ENCODE measurements around the gene EFCAB13. TPM values are rescaled to one million over a fixed set of nuclear protein-coding genes. Genes with fewer than 3 reads are reported as not detected.

The EFCAB13 gene
- total RNA-seq, 3 donors from 2014 or later, result 2.7 to 15.3 (median 4.7) TPM

DNA sequence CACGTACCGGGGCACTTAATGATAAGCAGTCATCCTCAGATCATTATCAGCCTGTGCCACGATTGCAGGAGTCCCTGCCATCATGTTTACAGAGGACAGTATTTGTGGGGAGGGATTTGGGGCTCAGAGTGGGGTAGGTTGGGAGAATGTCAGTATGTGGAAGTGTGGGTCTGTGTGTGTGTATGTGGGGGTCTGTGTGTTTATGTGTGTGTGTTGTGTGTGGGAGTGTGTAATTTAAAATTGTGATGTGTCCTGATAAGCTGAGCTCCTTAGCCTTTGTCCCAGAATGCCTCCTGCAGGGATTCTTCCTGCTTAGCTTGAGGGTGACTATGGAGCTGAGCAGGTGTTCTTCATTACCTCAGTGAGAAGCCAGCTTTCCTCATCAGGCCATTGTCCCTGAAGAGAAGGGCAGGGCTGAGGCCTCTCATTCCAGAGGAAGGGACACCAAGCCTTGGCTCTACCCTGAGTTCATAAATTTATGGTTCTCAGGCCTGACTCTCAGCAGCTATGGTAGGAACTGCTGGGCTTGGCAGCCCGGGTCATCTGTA lies 13.5 kb upstream of the EFCAB13 start:
- Histone ChIP-seq H3K4me1 (ENCODE audit: low read depth) (no peaks in the 10 kb centered on the region), H3K9me3 (no peaks in the 10 kb centered on the region), H3K4me3 (no peak overlapping the region), H3K36me3 (ENCODE audit: low read depth) (no peaks in the 10 kb centered on the region)
- peak; percentile 26 for ATAC-seq
- intact Hi-C loops (cut with DNase I, micrococcal nuclease), result loop anchor here in 1 of 2 donors (5.0 kb wide), 1 partner anchor 83 kb away; no protein-coding TSS in a partner anchor
- TF ChIP-seq, protein P1, sequence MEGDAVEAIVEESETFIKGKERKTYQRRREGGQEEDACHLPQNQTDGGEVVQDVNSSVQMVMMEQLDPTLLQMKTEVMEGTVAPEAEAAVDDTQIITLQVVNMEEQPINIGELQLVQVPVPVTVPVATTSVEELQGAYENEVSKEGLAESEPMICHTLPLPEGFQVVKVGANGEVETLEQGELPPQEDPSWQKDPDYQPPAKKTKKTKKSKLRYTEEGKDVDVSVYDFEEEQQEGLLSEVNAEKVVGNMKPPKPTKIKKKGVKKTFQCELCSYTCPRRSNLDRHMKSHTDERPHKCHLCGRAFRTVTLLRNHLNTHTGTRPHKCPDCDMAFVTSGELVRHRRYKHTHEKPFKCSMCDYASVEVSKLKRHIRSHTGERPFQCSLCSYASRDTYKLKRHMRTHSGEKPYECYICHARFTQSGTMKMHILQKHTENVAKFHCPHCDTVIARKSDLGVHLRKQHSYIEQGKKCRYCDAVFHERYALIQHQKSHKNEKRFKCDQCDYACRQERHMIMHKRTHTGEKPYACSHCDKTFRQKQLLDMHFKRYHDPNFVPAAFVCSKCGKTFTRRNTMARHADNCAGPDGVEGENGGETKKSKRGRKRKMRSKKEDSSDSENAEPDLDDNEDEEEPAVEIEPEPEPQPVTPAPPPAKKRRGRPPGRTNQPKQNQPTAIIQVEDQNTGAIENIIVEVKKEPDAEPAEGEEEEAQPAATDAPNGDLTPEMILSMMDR (IDR thresholded peaks at IDR 0.05), result no peak
- DNase-seq, result no peak

DNA sequence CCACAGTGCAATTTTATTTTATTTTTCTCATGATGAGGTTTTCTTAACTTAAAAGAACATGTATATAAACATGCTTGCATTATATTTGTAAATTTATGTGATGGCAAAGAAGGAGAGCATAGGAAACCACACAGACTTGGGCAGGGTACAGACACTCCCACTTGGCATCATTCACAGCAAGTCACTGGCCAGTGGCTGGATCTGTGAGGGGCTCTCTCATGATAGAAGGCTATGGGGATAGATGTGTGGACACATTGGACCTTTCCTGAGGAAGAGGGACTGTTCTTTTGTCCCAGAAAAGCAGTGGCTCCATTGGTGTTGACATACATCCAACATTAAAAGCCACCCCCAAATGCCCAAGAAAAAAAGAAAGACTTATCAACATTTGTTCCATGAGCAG lies 12.3 kb upstream of the EFCAB13 start:
- H3K4me3 ChIP-seq, result no peak overlapping the region
- intact Hi-C loops (cut with DNase I, micrococcal nuclease), result loop anchor here in 1 of 2 donors (5.0 kb wide), 1 partner anchor 84 kb away; no protein-coding TSS in a partner anchor
- DNase-seq (no peak), ATAC-seq (no peak)
- H3K9me3 ChIP-seq, result no peaks in the 10 kb centered on the region
- H3K36me3 ChIP-seq (ENCODE audit: low read depth), result no peaks in the 10 kb centered on the region
- H3K4me1 ChIP-seq (ENCODE audit: low read depth), result peaks cover 8% of the 10 kb centered on the region
- TF ChIP-seq, protein P1 (IDR thresholded peaks at IDR 0.05), result no peak

DNA sequence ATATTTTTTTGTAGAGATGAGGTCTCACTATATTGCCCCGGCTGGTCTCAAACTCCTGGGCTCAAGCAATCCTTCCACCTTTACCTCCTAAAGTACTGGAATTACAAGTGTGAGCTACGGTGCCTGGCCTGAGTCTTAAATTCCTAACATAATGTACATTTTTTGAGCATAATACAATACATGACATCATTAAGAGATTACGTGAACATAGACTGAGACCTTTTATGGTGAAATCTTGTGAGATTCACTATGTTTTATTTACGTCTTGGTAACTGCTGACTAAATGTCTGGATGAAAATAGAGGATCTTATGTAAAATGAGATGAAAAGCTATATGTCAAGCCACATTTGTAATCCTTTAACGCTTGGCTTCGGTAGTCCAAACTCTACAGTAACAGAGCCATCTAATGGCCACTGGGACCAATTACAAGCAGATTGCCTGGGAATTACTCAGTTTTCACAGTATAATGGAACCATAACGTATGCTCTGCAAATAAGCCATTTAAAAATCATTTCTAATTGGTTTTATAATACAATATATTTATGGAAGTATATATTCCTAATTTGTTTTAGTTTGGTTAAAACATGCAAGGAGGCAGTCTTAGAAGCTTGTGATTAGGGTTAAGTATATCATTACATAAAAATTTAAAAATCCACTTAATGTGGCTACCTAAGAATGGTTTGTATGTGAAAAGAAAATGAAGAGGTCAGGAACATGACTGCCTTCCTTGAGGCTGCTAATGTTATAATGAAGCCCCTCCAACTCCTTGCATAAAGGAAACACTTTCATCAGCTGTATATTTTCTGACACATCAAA lies 8.1 kb upstream of the EFCAB13 start:
- Histone ChIP-seq H3K4me1 (ENCODE audit: low read depth) (peaks cover 12% of the 10 kb centered on the region), H3K36me3 (ENCODE audit: low read depth) (no peaks in the 10 kb centered on the region), H3K4me3 (no peak overlapping the region), H3K9me3 (no peaks in the 10 kb centered on the region)
- intact Hi-C loops (cut with DNase I, micrococcal nuclease), result loop anchor here in 1 of 2 donors (2.0 kb wide), 1 partner anchor 85 kb away; no protein-coding TSS in a partner anchor
- peak; percentile 89 for ATAC-seq
- TF ChIP-seq, protein P1 (IDR thresholded peaks at IDR 0.05), result peak; percentile 60
- DNase-seq, result peak in 1 of 3 donors; percentile 67

DNA sequence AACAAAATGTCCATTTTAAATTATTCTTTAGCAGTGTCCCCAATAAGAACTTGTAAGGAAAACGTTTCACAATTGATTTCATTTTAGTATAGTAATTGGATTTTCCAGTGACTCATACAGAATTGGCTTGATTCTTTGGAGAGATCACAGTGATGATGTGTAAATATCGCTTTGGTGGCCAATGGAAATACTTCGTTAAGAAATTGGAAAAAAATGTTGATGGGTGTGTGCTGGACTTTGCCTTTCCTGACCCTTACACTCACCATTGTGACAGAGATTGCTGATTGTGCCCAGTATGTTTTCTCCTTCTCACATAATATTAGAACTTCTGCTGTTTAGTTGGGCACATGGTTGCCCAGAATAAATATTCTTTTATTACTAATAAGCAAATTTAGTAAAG lies 7.4 kb upstream of the EFCAB13 start:
- intact Hi-C loops (cut with DNase I, micrococcal nuclease), result no loop called here
- TF ChIP-seq, protein P1 (IDR thresholded peaks at IDR 0.05), result no peak
- DNase-seq, result peak in 1 of 3 donors; percentile 63
- no peaks in the 10 kb centered on the region for H3K36me3 ChIP-seq (ENCODE audit: low read depth)
- peaks cover 12% of the 10 kb centered on the region for H3K4me1 ChIP-seq (ENCODE audit: low read depth)
- ATAC-seq, result peak; percentile 94
- no peak overlapping the region for H3K4me3 ChIP-seq
- H3K9me3 ChIP-seq, result no peaks in the 10 kb centered on the region

DNA sequence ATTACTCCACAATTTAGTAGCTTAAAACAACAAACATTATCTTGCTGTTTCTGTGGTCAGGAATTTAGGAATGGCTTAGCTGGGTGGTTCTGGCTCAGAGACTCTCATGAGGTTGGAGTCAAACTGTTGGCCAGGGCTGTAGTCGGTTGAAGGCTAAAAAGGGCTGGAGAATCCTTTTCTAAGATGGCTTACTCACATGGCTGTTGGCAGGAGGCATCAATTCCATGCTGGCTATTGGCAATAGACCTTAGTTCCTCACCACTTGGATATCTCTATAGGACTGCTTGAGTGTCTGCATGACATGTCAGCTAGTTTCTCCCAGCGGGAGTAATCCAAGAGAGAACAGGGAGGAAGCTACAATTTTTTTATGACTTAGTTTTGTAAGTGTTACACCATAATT lies 6.6 kb upstream of the EFCAB13 start:
- TF ChIP-seq, protein P1 (IDR thresholded peaks at IDR 0.05), result no peak
- Histone ChIP-seq H3K36me3 (ENCODE audit: low read depth) (no peaks in the 10 kb centered on the region), H3K4me1 (ENCODE audit: low read depth) (peaks cover 12% of the 10 kb centered on the region), H3K4me3 (no peak overlapping the region), H3K9me3 (no peaks in the 10 kb centered on the region)
- DNase-seq (no peak), ATAC-seq (no peak)
- intact Hi-C loops (cut with DNase I, micrococcal nuclease), result no loop called here
